Esophagus (tissue), 2 donors: ENCODE results near the gene ELAPOR2. TPM values are rescaled to one million over a fixed set of nuclear protein-coding genes. Genes with fewer than 3 reads are reported as not detected.
"Not testable (repeated sequence)": the region's sequence is repeated elsewhere in the genome, so short reads cannot be mapped to it uniquely, and the experiment has no call there.

Experiments
- H3K27ac ChIP-seq, 2 donors: one replicate each; pipeline ENCODE4 v1.5.1; 2013; ENCODE audit warnings: low read depth in 2 of 2, mild to moderate bottlenecking in 2 of 2, inconsistent platforms in 1 of 2, low read length in 1 of 2, moderate library complexity in 1 of 2
- H3K27me3 ChIP-seq, 2 donors: one replicate each; pipeline ENCODE4 v1.6.1; 2013; ENCODE audit warnings: low read length in 2 of 2, control low read depth in 1 of 2, mild to moderate bottlenecking in 1 of 2; ENCODE audit not compliant: insufficient read depth in 2 of 2, control insufficient read depth in 1 of 2
- H3K36me3 ChIP-seq, 2 donors: one replicate each; pipeline ENCODE4 v1.6.1; 2013; ENCODE audit warnings: low read length in 1 of 2; ENCODE audit not compliant: control insufficient read depth in 2 of 2, insufficient read depth in 2 of 2
- H3K4me1 ChIP-seq, 2 donors: one replicate each; pipeline ENCODE4 v1.6.1; 2013; ENCODE audit warnings: low read length in 1 of 2; ENCODE audit not compliant: control insufficient read depth in 2 of 2, insufficient read depth in 2 of 2
- H3K4me3 ChIP-seq, 2 donors: one replicate each; pipeline ENCODE4 v1.5.1; 2013; ENCODE audit warnings: low read length in 2 of 2, mild to moderate bottlenecking in 2 of 2, low read depth in 1 of 2, moderate library complexity in 1 of 2
- H3K9me3 ChIP-seq, 2 donors: one replicate each; pipeline ENCODE4 v1.6.1; 2013; ENCODE audit warnings: mild to moderate bottlenecking in 2 of 2, low read depth in 1 of 2, low read length in 1 of 2, moderate library complexity in 1 of 2; ENCODE audit not compliant: control insufficient read depth in 2 of 2, insufficient read depth in 1 of 2
- WGBS, 2 donors: extraction: QIAGEN DNeasy Blood & Tissue Kit; methylation state at CpG; one replicate each; pipeline ENCODE4 v1.1.7; 2013; 5-methylcytosine and 5-hydroxymethylcytosine counted together
- polyA plus RNA-seq, 2 donors: library from polyadenylated mRNA; stranded (reverse); fragments of 200-250 nt; gene quantifications; one replicate each; pipeline ENCODE4 v1.2.3, GENCODE V29; 2013
- donor health status: healthy with polysubstance abuse.
- donor health status: Bipolar disorder and iron deficiency.

ELAPOR2 gene
- polyA plus RNA-seq, 2 donors = 0.86 to 1.8 TPM

DNA sequence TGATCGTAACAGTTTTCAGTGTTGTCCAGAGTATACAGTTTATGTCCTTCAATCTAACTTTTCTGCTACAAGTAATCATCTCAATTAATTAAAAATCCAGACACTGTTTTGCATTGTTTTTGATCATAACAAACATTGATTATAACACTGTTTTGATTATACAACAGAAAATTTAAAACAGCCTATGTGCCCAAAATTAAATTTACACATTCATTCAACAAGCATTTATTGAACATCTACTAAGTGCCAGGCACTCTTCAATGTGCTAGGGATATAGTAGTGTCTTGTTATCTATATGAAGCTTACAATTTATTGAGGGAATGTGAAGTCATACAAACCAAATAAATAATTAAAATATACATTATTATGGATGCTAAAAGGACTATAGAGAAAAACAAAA lies 10.6 kb downstream of the ELAPOR2 start:
- Histone ChIP-seq H3K4me1 (no peaks in the 10 kb centered on the region), H3K9me3 (no peaks in the 10 kb centered on the region), H3K36me3 (no peaks in the 10 kb centered on the region), H3K27me3 (no peaks in the 10 kb centered on the region), H3K27ac (no peak overlapping the region), H3K4me3 (no peak overlapping the region)
- 51 to 97% methylated on average over 1 of the region's 1 CpG for WGBS, 2 donors

GRCh38 chr7:87046456-87046855 lies 13.0 kb downstream of the ELAPOR2 start:
- H3K9me3 ChIP-seq = no peaks in the 10 kb centered on the region

GRCh38 chr7:87044713-87045112 lies 14.7 kb downstream of the ELAPOR2 start:
- H3K4me3 ChIP-seq, H3K4me1 ChIP-seq, H3K36me3 ChIP-seq, H3K27ac ChIP-seq, H3K27me3 ChIP-seq, H3K9me3 ChIP-seq: not testable (repeated sequence)
- 80 to 90% methylated on average over 1 to 2 of the region's 2 CpGs for WGBS, 2 donors

More at GRCh38 chr7:87046456-87046855, 13.0 kb downstream of the ELAPOR2 start:
- H3K27me3 ChIP-seq = no peaks in the 10 kb centered on the region
- H3K4me1 ChIP-seq = no peaks in the 10 kb centered on the region
- 81 to 85% methylated on average over 5 of the region's 5 CpGs for WGBS, 2 donors
- no peak overlapping the region for H3K4me3 ChIP-seq
- no peaks in the 10 kb centered on the region for H3K36me3 ChIP-seq
- no peak overlapping the region for H3K27ac ChIP-seq

- not testable (repeated sequence) for H3K36me3 ChIP-seq, H3K4me3 ChIP-seq, H3K4me1 ChIP-seq, H3K9me3 ChIP-seq, H3K27ac ChIP-seq, H3K27me3 ChIP-seq
- WGBS, 2 donors = 79 to 87% methylated on average over 3 to 5 of the region's 5 CpGs
Measured at GRCh38 chr7:87041586-87041985, 17.9 kb downstream of the ELAPOR2 start.

DNA sequence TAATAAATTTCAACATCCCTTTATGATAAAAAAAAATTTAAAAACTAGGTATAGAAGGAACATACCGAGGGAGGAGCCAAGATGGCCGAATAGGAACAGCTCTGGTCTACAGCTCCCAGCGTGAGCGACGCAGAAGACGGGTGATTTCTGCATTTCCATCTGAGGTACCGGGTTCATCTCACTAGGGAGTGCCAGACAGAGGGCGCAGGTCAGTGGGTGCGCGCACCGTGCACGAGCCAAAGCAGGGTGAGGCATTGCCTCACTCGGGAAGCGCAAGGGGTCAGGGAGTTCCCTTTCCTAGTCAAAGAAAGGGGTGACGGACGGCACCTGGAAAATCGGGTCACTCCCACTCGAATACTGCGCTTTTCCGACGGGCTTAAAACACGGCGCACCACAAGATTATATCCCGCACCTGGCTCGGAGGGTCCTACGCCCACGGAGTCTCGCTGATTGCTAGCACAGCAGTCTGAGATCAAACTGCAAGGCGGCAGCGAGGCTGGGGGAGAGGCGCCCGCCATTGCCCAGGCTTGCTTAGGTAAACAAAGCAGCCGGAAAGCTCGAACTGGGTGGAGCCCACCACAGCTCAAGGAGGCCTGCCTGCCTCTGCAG lies 19.7 kb downstream of the ELAPOR2 start:
- H3K9me3 ChIP-seq, H3K27ac ChIP-seq, H3K27me3 ChIP-seq, H3K4me3 ChIP-seq, H3K36me3 ChIP-seq, H3K4me1 ChIP-seq: not testable (repeated sequence)
- 70 to 76% methylated on average over 24 to 34 of the region's 34 CpGs for WGBS, 2 donors

DNA sequence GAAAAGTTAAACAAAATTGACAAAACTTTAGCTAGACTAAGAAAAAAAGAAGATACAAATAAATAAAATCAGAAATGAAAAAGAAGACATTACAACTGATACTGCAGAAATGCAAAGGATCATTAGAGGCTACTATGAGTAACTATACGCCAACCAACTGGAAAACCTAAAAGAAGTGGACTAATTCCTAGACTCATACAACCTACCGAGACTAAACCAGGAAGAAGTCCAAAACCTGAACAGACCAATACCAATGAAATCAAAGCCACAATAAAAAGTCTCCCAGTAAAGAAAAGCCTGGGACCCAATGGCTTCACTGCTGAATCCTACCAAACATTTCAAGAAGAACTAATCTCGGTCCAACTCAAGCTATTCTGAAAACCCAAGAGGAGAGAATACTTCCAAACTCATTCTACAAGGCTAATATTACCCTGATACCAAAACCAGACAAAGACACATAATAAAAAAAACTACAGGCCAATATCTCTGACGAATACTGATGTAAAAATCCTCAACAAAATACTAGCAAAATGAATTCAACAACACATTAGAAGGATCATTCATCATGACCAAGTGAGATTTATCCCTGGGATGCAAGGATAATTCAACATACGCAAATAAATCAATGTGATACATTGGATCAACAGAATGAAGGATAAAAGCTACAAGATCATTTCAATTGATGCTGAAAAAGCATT lies 20.3 kb downstream of the ELAPOR2 start:
- Histone ChIP-seq H3K4me1 (no peaks in the 10 kb centered on the region), H3K36me3 (no peaks in the 10 kb centered on the region), H3K4me3 (no peak overlapping the region), H3K27ac (no peak overlapping the region), H3K27me3 (no peaks in the 10 kb centered on the region), H3K9me3 (no peaks in the 10 kb centered on the region)
- WGBS, 2 donors = 74 to 77% methylated on average over 5 of the region's 5 CpGs

DNA sequence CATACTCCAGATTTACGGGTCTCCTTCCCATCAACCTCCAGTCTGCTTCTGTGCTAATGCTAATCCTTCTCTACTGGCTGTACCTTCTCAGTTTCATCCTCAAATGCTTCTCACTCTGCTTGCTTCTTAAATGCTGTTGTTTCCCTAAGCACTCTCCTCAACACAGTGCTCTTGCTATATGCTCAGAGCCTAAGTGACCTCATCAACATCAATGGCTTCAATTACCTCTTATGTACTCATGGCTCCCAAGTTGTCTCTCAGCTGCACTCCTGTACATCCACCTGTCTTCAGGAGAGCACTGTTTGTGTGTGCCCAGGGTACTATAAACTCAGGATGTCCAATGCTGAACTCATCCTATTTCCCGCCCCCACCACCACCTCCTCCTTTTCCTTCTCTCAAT lies 22.5 kb downstream of the ELAPOR2 start:
- 90 to 95% methylated on average over 2 of the region's 2 CpGs for WGBS, 2 donors
- H3K27me3 ChIP-seq = no peaks in the 10 kb centered on the region
- H3K4me3 ChIP-seq = no peak overlapping the region

GRCh38 chr7:87032604-87033339 lies 26.7 kb downstream of the ELAPOR2 start:
- Histone ChIP-seq H3K4me1 (no peaks in the 10 kb centered on the region), H3K27me3 (no peaks in the 10 kb centered on the region), H3K27ac (no peak overlapping the region), H3K36me3 (no peaks in the 10 kb centered on the region), H3K9me3 (no peaks in the 10 kb centered on the region), H3K4me3 (no peak overlapping the region)
- 75 to 77% methylated on average over 4 of the region's 4 CpGs for WGBS, 2 donors

More for the DNA sequence above, 22.5 kb downstream of the ELAPOR2 start:
- Histone ChIP-seq H3K4me1 (no peaks in the 10 kb centered on the region), H3K27ac (no peak overlapping the region), H3K36me3 (no peaks in the 10 kb centered on the region), H3K9me3 (no peaks in the 10 kb centered on the region)

DNA sequence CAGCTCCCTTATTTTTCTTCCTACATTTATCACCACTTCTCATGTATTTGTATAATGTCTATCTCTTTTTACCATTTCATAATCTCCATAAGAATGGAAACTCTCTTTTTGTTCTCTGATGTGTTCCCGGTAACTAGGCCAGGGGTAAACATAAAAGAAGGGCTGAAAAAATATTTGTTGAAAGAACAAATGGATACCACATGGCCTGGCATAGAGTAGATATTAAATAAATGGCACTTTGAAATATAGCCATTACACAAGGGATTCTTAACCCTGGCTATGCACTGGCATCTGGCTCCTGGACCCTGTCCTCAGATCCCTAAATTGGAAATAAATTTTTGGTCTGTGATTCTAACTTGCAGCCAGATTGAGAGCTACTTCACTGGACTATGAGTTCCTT lies 30.4 kb downstream of the ELAPOR2 start:
- no peaks in the 10 kb centered on the region for H3K27me3 ChIP-seq
- H3K27ac ChIP-seq = no peak overlapping the region
- WGBS, 2 donors = 65 to 75% methylated on average over 1 of the region's 1 CpG
- no peaks in the 10 kb centered on the region for H3K36me3 ChIP-seq
- no peaks in the 10 kb centered on the region for H3K4me1 ChIP-seq
- H3K9me3 ChIP-seq = no peaks in the 10 kb centered on the region
- H3K4me3 ChIP-seq = no peak overlapping the region
